OCI-LY7 (cell line): ENCODE measurements around the gene PDGFRA.

Experiments used
- EZH2phosphoT487 ChIP-seq: fragments of 200-600 bp; sonication (generic); IDR thresholded peaks from 2 replicates; pipeline ENCODE4 v1.6.1; 2018; ENCODE audit warnings: low read depth, borderline replicate concordance, mild to moderate bottlenecking, mixed run types, antibody characterized with exemption, low read length, moderate library complexity, mixed read lengths
- TF ChIP-seq, protein P1 (sequence below): fragments of 200-600 bp; sonication (generic); conservative IDR thresholded peaks from 2 replicates; pipeline ENCODE4 v1.5.1; 2014; ENCODE audit warnings: mild to moderate bottlenecking, antibody characterized with exemption, low read length, moderate library complexity, mixed read lengths

DNA sequence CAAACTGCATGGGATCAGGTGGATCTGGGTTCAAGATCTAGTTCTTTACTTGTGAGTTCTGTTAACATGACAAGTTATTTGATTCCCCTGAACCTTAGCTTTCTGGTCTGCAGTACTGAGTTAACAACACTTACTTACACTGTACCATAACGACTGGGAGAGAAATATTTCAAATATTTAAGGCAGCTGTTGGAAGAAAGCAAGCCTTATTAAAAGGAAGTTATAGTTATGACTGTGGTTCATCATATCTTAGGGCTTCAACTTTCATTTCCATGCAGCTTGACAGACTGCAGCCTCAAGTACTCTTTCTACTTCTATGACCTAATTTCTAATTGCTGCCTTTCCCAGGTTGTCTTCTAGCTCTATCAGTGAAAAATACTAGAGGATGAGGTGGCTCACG lies 40.0 kb upstream of the PDGFRA start:
- TF ChIP-seq, protein P1, sequence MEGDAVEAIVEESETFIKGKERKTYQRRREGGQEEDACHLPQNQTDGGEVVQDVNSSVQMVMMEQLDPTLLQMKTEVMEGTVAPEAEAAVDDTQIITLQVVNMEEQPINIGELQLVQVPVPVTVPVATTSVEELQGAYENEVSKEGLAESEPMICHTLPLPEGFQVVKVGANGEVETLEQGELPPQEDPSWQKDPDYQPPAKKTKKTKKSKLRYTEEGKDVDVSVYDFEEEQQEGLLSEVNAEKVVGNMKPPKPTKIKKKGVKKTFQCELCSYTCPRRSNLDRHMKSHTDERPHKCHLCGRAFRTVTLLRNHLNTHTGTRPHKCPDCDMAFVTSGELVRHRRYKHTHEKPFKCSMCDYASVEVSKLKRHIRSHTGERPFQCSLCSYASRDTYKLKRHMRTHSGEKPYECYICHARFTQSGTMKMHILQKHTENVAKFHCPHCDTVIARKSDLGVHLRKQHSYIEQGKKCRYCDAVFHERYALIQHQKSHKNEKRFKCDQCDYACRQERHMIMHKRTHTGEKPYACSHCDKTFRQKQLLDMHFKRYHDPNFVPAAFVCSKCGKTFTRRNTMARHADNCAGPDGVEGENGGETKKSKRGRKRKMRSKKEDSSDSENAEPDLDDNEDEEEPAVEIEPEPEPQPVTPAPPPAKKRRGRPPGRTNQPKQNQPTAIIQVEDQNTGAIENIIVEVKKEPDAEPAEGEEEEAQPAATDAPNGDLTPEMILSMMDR: no peak
- no peak for TF ChIP-seq EZH2phosphoT487
